ENCODE measurements around the gene TGIF1.
A peak's percentile ranks its signal among the peaks of the same experiment; 100 is the strongest.
"Not testable (repeated sequence)": the region's sequence is repeated elsewhere in the genome, so short reads cannot be mapped to it uniquely, and the experiment has no call there.

The TGIF1 gene

GRCh38 chr18:3450012-3450798 lies at the start of gene TGIF1:
TSS of gene TGIF1 (plus strand) at chr18:3450172. CDS start at chr18:3450490, 318 bp downstream.
- peak; percentile 94 for DNase-seq (ENCODE audit: low read depth)

GRCh38 chr18:3400567-3401296 lies 49.2 kb upstream of the TGIF1 start:
- DNase-seq (ENCODE audit: low read depth), result no peak

- DNase-seq (ENCODE audit: low read depth), result no peak
These were observed 48.0 kb upstream of the TGIF1 start for GRCh38 chr18:3401669-3402620.

- DNase-seq (ENCODE audit: low read depth), result peak; percentile 36
These were observed 47.0 kb upstream of the TGIF1 start for GRCh38 chr18:3402982-3403451.

- DNase-seq (ENCODE audit: low read depth), result no peak
These were observed 44.3 kb upstream of the TGIF1 start for GRCh38 chr18:3405713-3406112.

- DNase-seq (ENCODE audit: low read depth), result no peak
These were observed 41.9 kb upstream of the TGIF1 start for GRCh38 chr18:3408107-3408506.

- no peak for DNase-seq (ENCODE audit: low read depth)
These were observed 40.2 kb upstream of the TGIF1 start for GRCh38 chr18:3409811-3410210.

GRCh38 chr18:3410273-3410672 lies 39.7 kb upstream of the TGIF1 start:
- DNase-seq (ENCODE audit: low read depth), result no peak

- DNase-seq (ENCODE audit: low read depth), result not testable (repeated sequence)
These were observed 39.1 kb upstream of the TGIF1 start for GRCh38 chr18:3410876-3411275.

GRCh38 chr18:3411327-3411726 lies 38.6 kb upstream of the TGIF1 start:
- no peak for DNase-seq (ENCODE audit: low read depth)

GRCh38 chr18:3411854-3412268 lies 38.1 kb upstream of the TGIF1 start:
- no peak for DNase-seq (ENCODE audit: low read depth)

- DNase-seq (ENCODE audit: low read depth), result not testable (repeated sequence)
These were observed 37.4 kb upstream of the TGIF1 start for GRCh38 chr18:3412528-3412927.

- no peak for DNase-seq (ENCODE audit: low read depth)
These were observed 34.9 kb upstream of the TGIF1 start for GRCh38 chr18:3415110-3415509.

GRCh38 chr18:3418083-3418482 lies 31.9 kb upstream of the TGIF1 start:
- no peak for DNase-seq (ENCODE audit: low read depth)

GRCh38 chr18:3420919-3421279 lies 29.1 kb upstream of the TGIF1 start:
- no peak for DNase-seq (ENCODE audit: low read depth)

- DNase-seq (ENCODE audit: low read depth), result no peak
These were observed 27.1 kb upstream of the TGIF1 start for GRCh38 chr18:3422905-3423304.

GRCh38 chr18:3424280-3424890 lies 25.6 kb upstream of the TGIF1 start:
- no peak for DNase-seq (ENCODE audit: low read depth)

GRCh38 chr18:3425030-3425429 lies 24.9 kb upstream of the TGIF1 start:
- no peak for DNase-seq (ENCODE audit: low read depth)

- no peak for DNase-seq (ENCODE audit: low read depth)
These were observed 24.5 kb upstream of the TGIF1 start for GRCh38 chr18:3425446-3425845.

- DNase-seq (ENCODE audit: low read depth), result no peak
These were observed 23.9 kb upstream of the TGIF1 start for GRCh38 chr18:3426074-3426473.

GRCh38 chr18:3427944-3428343 lies 22.0 kb upstream of the TGIF1 start:
- no peak for DNase-seq (ENCODE audit: low read depth)

- DNase-seq (ENCODE audit: low read depth), result no peak
These were observed 20.9 kb upstream of the TGIF1 start for GRCh38 chr18:3429121-3429520.
